ENCODE data around the gene CSNK2A3.

DNA sequence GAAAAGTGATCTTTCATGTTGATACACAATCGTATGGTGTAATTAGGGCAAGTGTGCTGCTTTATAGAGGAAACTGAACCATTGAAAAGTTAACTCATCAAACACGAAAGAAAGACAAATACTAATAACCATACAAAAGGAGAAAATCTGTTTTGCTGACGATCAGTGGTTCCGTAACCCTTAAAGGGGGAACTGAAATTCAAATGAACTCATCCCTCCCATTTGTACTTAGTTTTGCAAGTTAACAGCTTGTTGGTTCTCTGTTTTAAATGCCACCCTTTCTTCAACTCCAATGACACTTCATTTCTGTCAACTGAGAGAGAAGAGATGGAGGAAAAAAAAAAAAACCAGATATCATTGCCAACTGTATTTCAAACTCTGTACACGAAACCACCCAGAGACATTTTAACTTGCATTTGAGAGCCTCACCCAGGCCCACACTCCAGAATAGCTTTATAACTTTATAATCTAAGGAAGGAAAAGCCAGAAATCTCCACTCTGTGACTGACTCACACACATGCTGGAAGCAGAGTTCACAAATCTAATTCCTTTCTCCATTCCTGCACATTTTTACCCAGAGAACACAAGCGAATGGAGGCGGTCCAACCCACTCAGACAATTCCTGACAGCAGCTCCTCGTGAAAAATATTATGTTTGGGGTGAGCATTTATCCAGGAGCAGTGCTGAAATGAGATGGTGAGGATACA lies 17.4 kb upstream of the CSNK2A3 start:
- TF ChIP-seq CTCF (IDR thresholded peaks at IDR 0.05) (no peak), POLR2A (IDR thresholded peaks at IDR 0.05) (no peak)

Measured in uterus (tissue), 2 donors.